ENCODE data around the gene YBX1.
"Not testable (repeated sequence)": the region's sequence is repeated elsewhere in the genome, so short reads cannot be mapped to it uniquely, and the experiment has no call there.

Gene YBX1

GRCh38 chr1:42690477-42691156 is 8.4 kb downstream of the YBX1 start:
- no peak for DNase-seq

- DNase-seq = no peak
Measured at GRCh38 chr1:42691157-42691498, 8.9 kb downstream of the YBX1 start.

- DNase-seq = no peak
Measured at GRCh38 chr1:42692461-42692860, 10.2 kb downstream of the YBX1 start.

GRCh38 chr1:42692911-42693310 is 10.7 kb downstream of the YBX1 start:
- no peak for DNase-seq

GRCh38 chr1:42698081-42698813 is 16.0 kb downstream of the YBX1 start:
- no peak for DNase-seq

GRCh38 chr1:42700006-42700405 is 17.8 kb downstream of the YBX1 start:
- DNase-seq = no peak

- DNase-seq = no peak
Measured at GRCh38 chr1:42703888-42704464, 21.8 kb downstream of the YBX1 start.

- not testable (repeated sequence) for DNase-seq
Measured at GRCh38 chr1:42712808-42713207, 30.6 kb downstream of the YBX1 start.

GRCh38 chr1:42713293-42713692 is 31.1 kb downstream of the YBX1 start:
- DNase-seq = no peak

GRCh38 chr1:42714441-42714840 is 32.2 kb downstream of the YBX1 start:
- DNase-seq = not testable (repeated sequence)

GRCh38 chr1:42720868-42721267 is 38.6 kb downstream of the YBX1 start:
- DNase-seq = no peak

- DNase-seq = no peak
Measured at GRCh38 chr1:42721926-42722325, 39.7 kb downstream of the YBX1 start.

- not testable (repeated sequence) for DNase-seq
Measured at GRCh38 chr1:42722403-42722802, 40.2 kb downstream of the YBX1 start.

- no peak for DNase-seq
Measured at GRCh38 chr1:42723511-42723910, 41.3 kb downstream of the YBX1 start.

- DNase-seq = not testable (repeated sequence)
Measured at GRCh38 chr1:42725820-42726219, 43.6 kb downstream of the YBX1 start.

- DNase-seq = no peak
Measured at GRCh38 chr1:42730002-42730401, 47.8 kb downstream of the YBX1 start.

- DNase-seq = no peak
Measured at GRCh38 chr1:42730988-42731387, 48.8 kb downstream of the YBX1 start.

- DNase-seq = no peak
Measured at GRCh38 chr1:42731585-42731984, 49.4 kb downstream of the YBX1 start.

GRCh38 chr1:42732126-42732680 is 50.0 kb downstream of the YBX1 start:
- no peak for DNase-seq

- DNase-seq = no peak
Measured at GRCh38 chr1:42733415-42734200, 51.4 kb downstream of the YBX1 start.

- DNase-seq = no peak
Measured at GRCh38 chr1:42734201-42735035, 52.2 kb downstream of the YBX1 start.

GRCh38 chr1:42735056-42735455 is 52.8 kb downstream of the YBX1 start:
- DNase-seq = no peak
